NCI-H2171 treated with DMSO at 0.1 percent for 48 hours (cell line): ENCODE measurements around the gene EYA2.

ENCODE experiments used
- DNase-seq: peaks from one replicate; lab custom pipeline; 2025; lab: John Stamatoyannopoulos, UW

Gene EYA2

GRCh38 chr20:47066484-47067270 is 172.0 kb downstream of the EYA2 start:
- DNase-seq, result no peak

GRCh38 chr20:47067776-47068175 is 173.1 kb downstream of the EYA2 start:
- DNase-seq, result peak; percentile 20

- DNase-seq, result no peak
These were observed 175.5 kb downstream of the EYA2 start for GRCh38 chr20:47070176-47070575.

GRCh38 chr20:47071646-47072185 is 177.1 kb downstream of the EYA2 start:
- no peak for DNase-seq

- no peak for DNase-seq
These were observed 179.3 kb downstream of the EYA2 start for GRCh38 chr20:47073766-47074475.

DNA sequence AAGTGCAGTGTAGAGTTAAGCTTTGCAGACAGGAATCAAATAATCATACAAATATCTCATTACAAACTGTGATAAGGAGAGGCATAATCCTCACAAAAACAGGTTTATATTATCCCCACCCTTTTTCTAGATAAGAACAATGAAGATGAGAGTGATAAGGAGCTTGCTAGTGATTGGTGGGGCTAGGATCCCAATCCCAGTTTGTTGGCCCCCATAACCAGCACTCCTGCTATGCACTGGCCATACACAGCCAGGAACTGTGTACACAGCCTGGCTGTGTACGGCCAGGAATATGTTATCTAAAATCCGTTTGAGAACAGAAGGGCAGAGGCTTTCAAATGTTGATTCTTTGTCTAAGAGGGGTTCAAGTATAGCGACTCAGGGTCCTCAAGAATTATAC is 180.6 kb downstream of the EYA2 start:
- no peak for DNase-seq

GRCh38 chr20:47079047-47079446 is 184.4 kb downstream of the EYA2 start:
- no peak for DNase-seq

GRCh38 chr20:47080365-47080764 is 185.7 kb downstream of the EYA2 start:
- DNase-seq, result no peak

GRCh38 chr20:47086316-47086715 is 191.7 kb downstream of the EYA2 start:
- DNase-seq, result no peak

DNA sequence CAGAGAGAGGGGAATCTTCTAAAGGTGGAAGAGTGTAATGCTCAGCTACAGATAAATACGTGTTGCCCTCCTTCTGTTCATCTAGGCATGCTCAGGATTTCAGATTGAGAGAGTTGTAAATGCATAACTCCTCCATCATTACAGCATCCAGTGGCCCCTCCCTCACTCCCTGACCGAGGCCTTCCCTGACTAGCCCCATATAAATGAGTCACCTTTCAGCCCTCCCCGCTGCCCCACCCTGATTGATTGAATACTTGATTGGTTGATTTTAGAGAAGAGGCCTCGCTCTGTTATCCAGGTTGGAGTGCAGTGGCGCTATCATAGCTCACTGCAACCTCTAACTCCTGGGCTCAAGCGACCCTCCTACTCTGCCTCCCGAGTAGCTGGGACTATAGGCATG is 193.7 kb downstream of the EYA2 start:
- DNase-seq, result no peak

DNA sequence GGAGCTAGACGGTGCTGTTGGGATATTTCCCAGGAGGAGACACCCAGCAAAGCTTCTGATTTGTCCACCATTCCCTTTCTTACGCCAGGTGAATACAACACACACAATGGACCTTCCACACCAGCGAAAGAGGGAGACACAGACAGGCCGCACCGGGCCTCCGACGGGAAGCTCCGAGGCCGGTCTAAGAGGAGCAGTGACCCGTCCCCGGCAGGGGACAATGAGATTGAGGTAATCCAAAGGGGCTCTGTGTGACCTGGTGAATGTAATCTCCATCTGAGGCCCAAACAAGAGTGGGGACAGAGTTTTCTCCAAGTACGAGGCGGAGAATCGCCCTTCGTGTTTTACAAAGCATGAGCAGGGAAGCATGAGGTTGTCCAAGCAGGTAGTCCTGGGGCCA is 194.5 kb downstream of the EYA2 start:
- DNase-seq, result no peak

DNA sequence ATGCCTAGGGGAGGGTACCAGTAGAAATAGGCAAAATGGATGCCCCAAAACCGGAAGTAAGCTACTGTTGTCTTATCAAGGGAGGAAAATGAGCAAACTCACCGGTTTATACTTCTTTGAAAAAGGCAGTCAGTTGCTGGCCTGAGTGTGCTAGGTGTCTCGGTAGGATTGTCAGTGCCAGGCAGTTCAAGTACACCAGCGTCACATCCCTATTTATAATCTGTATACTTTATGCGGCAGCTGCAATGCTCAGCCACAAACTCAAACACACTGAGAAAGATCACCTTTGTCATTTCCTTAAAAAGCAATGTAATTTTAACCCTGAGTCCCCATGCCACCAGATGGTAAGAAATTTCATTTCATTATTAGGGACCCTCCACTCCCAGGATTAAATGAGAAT is 196.2 kb downstream of the EYA2 start:
- no peak for DNase-seq

DNA sequence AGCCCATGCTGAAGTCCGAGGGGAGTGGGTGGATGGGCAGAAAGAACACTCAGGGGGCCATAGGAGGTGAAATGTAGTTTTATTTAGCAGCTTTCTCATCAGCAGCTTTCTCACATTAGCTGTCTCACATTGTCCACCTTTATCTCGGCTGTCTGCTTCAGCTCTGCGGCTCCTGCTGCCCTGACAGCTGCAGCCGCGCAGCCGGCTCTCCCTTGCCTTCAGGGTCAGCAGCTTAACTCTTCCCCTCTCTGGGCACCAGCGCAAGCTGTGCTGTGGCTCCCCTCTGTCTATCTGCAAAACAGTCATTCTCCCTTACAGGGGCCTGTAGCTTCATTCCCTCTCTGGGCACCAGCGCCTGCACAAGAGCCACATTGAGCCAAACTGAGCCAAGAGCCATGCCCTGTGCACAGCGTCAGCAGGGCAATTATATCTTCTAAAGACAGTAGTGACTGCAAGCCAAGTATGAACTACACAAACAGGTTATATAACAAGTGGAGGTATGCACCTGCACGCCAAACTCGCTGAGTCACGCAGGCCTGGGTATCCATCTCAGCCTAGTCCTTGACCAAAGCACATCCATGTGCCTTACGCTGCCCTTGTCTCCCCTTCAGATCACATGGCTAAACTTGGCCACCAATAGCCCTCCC is 198.8 kb downstream of the EYA2 start:
- no peak for DNase-seq

DNA sequence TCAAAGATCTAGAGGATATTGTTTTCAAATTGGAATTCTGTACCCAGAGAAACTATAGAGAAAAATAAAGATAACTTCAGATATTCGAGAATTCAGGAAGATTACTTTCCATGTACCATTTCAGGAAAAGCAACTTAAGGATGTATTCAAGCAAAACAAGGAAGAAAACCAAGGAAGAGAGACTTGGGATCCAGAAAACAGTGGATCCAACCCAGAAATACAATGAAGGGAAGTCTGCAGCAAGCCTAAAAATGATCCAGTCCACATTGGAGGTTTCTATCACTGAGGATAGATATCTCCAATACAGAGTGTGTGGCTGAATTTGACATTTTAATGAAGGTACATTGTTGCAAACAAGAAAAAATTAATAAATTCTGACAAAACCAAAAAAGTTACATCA is 201.0 kb downstream of the EYA2 start:
- no peak for DNase-seq

DNA sequence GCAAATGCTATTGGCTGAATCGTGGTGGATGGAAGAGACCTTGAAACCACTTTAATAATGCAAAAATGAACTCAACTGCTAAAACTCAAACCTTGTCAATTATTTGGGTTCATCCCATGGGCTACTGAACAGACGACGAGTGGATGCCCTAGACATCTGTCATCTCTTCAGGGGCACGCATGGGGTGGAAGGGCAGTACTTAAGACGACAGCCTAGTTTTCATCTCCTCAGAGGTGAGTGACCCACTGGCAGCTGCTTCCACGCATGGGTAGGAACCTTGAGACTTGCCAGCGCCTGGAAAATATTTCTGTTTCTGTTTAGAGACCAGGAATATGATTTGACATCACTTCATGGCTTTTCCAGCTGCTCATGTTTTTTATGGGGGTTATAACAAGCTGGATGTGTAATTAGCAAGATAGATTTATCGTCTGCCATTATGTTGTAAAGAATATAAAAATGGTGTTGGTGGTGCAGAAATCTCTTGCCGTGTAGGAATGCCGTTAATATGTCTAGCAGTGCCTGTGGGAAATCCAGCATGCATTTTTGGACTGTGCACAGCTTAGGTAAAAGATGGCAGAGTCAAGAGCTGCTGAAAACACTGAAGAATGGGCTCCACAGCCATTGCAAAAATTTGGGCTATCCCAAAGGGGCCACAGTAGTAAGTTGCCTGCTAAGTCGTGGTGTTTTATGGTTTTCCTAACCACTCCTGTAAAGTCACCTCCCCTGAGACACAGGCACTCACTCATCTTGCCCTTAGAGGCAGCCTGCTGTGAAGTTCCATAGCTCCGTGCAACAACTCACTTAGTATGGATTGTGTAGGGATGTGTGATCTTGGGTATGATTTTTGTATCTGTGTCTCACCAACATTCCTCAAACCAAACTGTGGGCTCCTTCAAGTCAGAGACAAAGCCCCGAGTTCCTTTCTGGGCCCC is 203.3 kb downstream of the EYA2 start:
- no peak for DNase-seq

DNA sequence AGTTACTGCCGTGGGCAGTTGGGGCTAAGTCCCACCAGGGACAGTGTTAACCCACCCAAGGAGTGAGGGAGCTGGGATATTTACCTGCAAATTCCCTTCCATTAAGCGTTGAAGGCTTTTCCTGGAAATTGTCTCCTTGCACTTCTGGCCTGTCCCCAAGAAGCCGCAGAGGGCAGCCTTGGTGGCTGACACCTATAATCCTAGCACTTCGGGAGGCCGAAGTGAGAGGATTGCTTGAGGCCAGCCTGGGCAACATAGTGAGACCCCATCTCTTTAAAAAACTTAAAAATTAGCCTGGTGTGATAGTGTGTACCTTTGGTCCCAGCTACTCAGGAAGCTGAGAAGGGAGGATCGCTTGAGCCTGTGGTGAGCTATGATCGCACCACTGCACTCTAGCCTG is 204.4 kb downstream of the EYA2 start:
- no peak for DNase-seq

- no peak for DNase-seq
These were observed 205.3 kb downstream of the EYA2 start for GRCh38 chr20:47099825-47100441.

DNA sequence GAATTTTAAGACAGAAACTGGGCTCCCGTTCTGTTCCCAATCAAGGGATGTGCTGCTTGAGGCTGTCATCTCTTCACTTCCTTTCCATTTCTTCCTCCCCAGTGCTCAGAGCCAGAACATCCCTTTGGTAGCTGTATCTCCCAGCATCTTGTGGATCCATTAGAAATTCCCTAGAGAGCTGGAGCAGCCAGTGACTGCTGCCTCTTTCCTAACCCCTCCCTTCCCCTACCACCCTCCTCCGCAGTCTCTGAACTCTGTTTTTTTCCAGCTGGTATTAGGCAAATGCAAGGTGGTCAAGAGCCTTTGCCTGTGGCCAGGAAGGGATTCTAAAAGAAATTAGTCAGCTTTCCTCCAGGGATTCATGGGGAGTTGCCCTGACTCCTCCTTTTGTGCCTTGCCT is 208.0 kb downstream of the EYA2 start:
- peak; percentile 80 for DNase-seq

DNA sequence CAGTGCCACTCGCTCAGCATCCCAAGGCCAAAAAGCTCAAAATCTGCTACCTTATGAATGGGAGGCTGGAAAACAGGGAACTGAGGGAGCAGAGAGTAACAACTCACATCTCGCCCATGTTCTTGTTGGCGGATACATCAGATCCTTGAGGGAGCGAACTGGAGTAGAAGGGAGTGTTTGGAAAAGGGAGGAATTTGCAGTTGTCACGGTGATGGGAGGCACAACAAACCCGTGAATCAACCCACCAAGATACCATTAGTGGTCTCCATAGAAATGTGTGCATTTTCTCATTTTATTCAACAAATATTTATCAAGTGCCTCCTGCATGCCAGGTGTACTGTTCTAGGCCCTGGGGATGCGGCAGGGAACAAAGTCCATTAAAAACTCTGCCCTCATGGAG is 212.1 kb downstream of the EYA2 start:
- no peak for DNase-seq

- DNase-seq, result peak; percentile 35
These were observed 214.4 kb downstream of the EYA2 start for GRCh38 chr20:47108994-47109393.

GRCh38 chr20:47110819-47111218 is 216.2 kb downstream of the EYA2 start:
- DNase-seq, result no peak
